Urinary bladder (tissue), 4 donors: Measurements from ENCODE around the gene SEPTIN8. TPM values are rescaled to one million over a fixed set of nuclear protein-coding genes. Genes with fewer than 3 reads are reported as not detected.

Source experiments
- DNase-seq: peaks from one replicate; pipeline ENCODE4 v3.0.0-alpha.2; 2015; ENCODE audit errors: extremely low spot score
- H3K27ac ChIP-seq: one replicate; pipeline ENCODE4 v1.5.1; 2013; ENCODE audit warnings: low read depth, mild to moderate bottlenecking, moderate library complexity
- H3K36me3 ChIP-seq: one replicate; pipeline ENCODE4 v1.6.1; 2013; ENCODE audit warnings: mild to moderate bottlenecking, moderate library complexity; ENCODE audit not compliant: insufficient read depth
- H3K4me1 ChIP-seq: one replicate; pipeline ENCODE4 v1.6.1; 2013; ENCODE audit warnings: mild to moderate bottlenecking, moderate library complexity; ENCODE audit not compliant: insufficient read depth
- H3K4me3 ChIP-seq: one replicate; pipeline ENCODE4 v1.5.1; 2013; ENCODE audit warnings: low read depth, low read length
- WGBS: extraction: QIAGEN DNeasy Blood & Tissue Kit; methylation state at CpG from one replicate; pipeline ENCODE4 v1.1.7; 2013; 5-methylcytosine and 5-hydroxymethylcytosine counted together
- polyA plus RNA-seq: library from polyadenylated mRNA; stranded (reverse); fragments of 200-250 nt; gene quantifications from one replicate; pipeline ENCODE4 v1.2.3, GENCODE V29; 2013
- total RNA-seq: library from RNA; depleted of rRNA; stranded (reverse); fragments of >200 nt; gene quantifications from one replicate; pipeline ENCODE4 v1.2.3, GENCODE V29; 2014
- donor health status: healthy with polysubstance abuse.
- donor health status: healthy.

SEPTIN8 gene, protein sequence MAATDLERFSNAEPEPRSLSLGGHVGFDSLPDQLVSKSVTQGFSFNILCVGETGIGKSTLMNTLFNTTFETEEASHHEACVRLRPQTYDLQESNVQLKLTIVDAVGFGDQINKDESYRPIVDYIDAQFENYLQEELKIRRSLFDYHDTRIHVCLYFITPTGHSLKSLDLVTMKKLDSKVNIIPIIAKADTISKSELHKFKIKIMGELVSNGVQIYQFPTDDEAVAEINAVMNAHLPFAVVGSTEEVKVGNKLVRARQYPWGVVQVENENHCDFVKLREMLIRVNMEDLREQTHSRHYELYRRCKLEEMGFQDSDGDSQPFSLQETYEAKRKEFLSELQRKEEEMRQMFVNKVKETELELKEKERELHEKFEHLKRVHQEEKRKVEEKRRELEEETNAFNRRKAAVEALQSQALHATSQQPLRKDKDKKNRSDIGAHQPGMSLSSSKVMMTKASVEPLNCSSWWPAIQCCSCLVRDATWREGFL
- total RNA-seq (64.8 TPM), polyA plus RNA-seq (28.3 TPM)

DNA sequence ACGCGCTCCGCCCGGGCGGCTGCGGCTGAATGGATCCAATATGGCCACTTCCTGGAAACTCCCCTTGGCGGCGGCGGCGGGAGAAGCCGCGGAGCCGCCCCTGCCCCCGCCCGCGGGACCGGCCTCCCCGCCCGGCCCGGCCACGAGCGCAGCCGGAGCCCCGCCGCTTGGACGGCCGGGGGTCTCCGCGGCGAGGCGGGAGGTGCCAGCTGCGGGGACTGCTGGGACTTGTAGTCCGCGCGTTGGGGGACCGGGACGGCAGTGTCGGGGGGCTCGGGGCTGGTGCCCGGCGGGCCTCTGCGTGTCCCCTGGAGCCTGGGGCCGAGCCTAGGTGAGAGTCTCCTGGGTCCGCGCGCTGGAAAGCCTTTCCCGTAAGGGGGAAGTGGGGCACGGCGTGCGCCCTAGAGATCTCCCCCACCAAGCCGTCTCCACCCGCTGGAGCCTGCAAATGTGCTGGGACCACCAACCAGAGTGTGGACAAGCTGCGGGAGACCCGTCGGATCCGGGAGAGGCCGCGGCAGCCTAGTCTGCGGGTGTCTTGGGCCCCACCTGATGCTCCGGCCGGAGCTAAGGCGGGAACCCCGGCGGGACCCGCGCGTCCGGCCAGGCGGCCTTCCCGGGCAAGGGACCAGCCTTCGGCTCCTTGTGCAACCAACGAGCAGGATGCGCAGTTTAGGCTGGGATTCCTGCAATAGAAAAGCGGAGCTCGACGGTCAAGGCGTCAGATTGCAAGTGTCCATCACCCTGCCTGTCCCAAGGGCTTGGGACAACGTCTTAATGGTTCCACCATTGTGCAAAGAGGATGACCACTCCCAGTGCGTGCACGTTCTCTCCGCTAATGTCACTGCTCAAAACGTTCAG, at the start of gene SEPTIN8:
Gene SEPTIN8 (minus strand): TSS at position 31 of the 861 bp plus-strand sequence. CDS start 102 bp downstream, outside the sequence.
- under 1% methylated on average over 82 of the region's 82 CpGs for WGBS
- Histone ChIP-seq H3K4me3 (peak within 1 kb of the TSS; percentile 97), H3K36me3 (no peaks in the 10 kb centered on the region), H3K27ac (peak within 1 kb of the TSS; percentile 93), H3K4me1 (no peaks in the 10 kb centered on the region)
- no peak for DNase-seq

DNA sequence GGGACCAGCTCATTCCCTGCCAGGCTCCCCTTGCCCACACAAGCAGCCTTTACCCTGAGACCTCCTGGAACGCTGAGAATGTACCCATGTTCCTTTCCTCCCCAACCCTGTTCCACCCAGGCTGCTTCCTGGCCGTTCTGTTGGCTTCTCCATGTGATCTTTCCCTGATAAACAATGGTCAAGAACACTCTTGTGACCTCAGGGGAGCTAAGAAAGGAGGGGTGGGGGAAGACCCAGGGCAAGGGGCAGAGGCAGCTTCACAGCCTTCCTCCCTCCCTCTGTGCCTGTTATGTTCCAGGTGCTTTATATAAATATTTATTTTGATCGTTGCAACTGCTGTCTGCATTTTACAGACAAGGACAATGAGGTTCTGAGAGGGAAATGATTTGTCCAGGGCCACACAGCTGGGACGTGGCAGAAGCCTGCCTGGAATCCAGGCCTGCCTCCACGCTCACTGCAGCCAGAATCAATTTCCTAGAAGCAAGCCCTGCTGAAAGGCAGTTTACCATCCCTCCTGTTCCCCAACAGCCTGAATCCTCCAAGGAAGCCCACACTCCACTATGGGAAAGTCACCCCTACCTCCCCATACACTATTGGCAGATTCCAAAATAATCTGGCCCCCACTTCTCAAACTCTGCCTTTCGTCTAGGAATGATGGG, 49.5 kb upstream of the SEPTIN8 start:
- Histone ChIP-seq H3K36me3 (no peaks in the 10 kb centered on the region), H3K4me1 (no peaks in the 10 kb centered on the region), H3K27ac (peak overlapping the region; percentile 31), H3K4me3 (no peak overlapping the region)
- WGBS: 75% methylated on average over 6 of the region's 6 CpGs
- DNase-seq: no peak

DNA sequence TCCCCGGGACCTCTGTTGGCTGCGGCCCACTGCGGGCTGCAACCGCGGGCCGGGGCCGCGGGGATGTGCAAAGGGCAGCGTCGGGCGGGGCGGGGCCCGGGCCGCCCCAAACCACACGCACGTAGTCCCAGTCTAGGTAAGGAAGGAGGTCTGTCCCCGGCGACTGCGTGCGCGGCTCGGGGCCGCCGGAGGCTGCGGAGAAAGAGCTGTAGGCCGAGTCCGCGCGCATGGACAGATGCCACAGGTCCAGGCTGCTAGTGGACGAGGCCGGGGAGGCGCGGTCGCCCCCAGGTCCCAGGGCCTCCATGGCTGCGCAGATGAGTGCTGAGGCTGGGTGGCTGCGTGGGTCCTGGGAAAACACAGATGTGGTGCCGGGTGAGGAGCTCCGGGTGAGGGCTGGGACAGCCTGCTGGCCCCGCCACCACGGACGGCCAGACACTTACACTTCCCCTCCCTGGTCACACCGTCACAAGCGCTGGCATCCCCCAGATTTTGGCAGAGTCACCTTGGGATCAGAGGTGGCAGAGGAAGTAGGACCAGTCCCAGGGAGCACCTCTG, 48.9 kb upstream of the SEPTIN8 start:
- 48% methylated on average over 43 of the region's 43 CpGs for WGBS
- Histone ChIP-seq H3K27ac (peak overlapping the region; percentile 31), H3K36me3 (no peaks in the 10 kb centered on the region), H3K4me1 (no peaks in the 10 kb centered on the region), H3K4me3 (peak overlapping the region; percentile 4)
- DNase-seq: no peak

DNA sequence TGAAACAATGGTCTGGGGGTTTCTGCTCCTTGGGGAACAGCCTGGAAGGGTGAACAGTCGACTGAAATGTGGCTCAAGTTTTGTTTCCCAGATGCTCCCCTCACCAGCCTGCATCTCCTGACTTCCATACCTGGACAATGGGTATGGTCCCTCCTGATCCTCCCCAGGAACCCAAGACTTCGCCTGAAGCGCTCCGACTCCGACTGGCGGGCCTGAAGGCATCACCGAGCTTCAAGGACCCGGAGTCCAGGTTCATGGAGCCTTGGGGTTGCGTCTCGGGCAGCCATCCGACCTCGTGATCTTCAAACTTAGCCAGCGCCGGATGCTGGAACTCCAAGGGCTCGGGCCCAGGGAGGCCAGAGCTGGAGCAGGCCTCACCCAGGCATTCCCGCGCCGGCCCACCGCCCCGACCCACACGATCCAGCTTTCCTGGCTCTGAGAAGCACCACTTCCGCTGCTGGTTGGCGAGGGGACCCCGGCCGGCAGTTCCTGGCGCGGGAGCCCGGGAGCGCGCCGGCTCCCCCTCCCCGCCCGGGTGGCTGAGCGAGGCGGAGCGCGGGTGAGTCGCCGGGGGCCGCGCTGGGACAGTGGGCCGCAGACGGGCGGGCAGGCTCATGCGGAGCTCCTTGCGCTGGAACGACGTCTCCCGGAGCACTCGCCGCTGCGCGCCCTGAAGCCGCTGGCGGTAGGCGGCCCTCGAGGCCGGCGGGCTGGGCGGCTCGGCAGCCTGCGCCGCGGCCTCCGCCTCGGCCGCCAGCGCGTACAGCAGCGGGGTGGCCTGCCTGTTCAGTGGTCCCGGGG, 48.2 kb upstream of the SEPTIN8 start:
- 55% methylated on average over 71 of the region's 71 CpGs for WGBS
- Histone ChIP-seq H3K36me3 (no peaks in the 10 kb centered on the region), H3K27ac (no peak overlapping the region), H3K4me1 (no peaks in the 10 kb centered on the region), H3K4me3 (peak overlapping the region; percentile 4)
- DNase-seq: no peak

GRCh38 chr5:132824426-132824825, 47.4 kb upstream of the SEPTIN8 start:
- Histone ChIP-seq H3K27ac (no peak overlapping the region), H3K4me1 (no peaks in the 10 kb centered on the region), H3K4me3 (no peak overlapping the region), H3K36me3 (no peaks in the 10 kb centered on the region)
- no peak for DNase-seq
- 94% methylated on average over 3 of the region's 3 CpGs for WGBS

DNA sequence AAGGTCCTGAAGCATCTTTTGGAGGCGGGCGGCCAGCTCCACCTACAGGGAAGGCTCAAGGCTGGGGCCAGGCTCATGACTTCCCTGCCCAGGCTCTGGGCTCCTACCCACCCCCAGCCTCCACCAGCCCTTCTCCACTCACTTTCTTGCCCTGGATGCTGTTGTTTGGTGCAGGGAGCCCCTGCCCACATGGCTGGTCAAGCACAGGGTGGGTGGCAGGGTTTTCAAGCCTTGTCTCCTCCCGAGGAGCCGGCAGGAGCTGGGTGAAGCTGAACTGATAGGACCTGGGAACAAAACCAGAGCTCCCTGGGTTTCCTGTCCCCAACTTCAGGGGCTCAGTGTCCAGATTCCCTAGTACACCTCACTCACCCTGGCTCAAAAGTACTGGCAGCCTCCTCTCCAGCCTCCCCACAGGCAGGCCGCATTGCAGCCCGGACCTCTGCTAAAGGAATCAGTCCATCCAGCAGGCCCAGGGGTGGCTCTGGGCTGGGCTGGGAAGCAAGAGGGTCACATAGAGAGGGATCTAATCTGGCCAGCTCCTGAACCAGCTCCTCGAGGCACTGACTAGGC, 46.5 kb upstream of the SEPTIN8 start:
- no peak for DNase-seq
- no peaks in the 10 kb centered on the region for H3K36me3 ChIP-seq
- no peak overlapping the region for H3K27ac ChIP-seq
- no peaks in the 10 kb centered on the region for H3K4me1 ChIP-seq
- H3K4me3 ChIP-seq: no peak overlapping the region
- WGBS: 91% methylated on average over 7 of the region's 7 CpGs

GRCh38 chr5:132822650-132823480, 45.8 kb upstream of the SEPTIN8 start:
- no peak overlapping the region for H3K27ac ChIP-seq
- DNase-seq: no peak
- H3K4me1 ChIP-seq: no peaks in the 10 kb centered on the region
- WGBS: 32% methylated on average over 68 of the region's 68 CpGs
- peak overlapping the region; percentile 4 for H3K4me3 ChIP-seq
- no peaks in the 10 kb centered on the region for H3K36me3 ChIP-seq

- DNase-seq: no peak
- Histone ChIP-seq H3K27ac (no peak overlapping the region), H3K36me3 (no peaks in the 10 kb centered on the region), H3K4me3 (no peak overlapping the region), H3K4me1 (no peaks in the 10 kb centered on the region)
- WGBS: 73% methylated on average over 1 of the region's 1 CpG
Observed at GRCh38 chr5:132821791-132822190, 44.8 kb upstream of the SEPTIN8 start.

- 86% methylated on average over 3 of the region's 3 CpGs for WGBS
- no peaks in the 10 kb centered on the region for H3K4me1 ChIP-seq
- H3K4me3 ChIP-seq: no peak overlapping the region
- no peaks in the 10 kb centered on the region for H3K36me3 ChIP-seq
- no peak overlapping the region for H3K27ac ChIP-seq
- DNase-seq: no peak
Observed at GRCh38 chr5:132821350-132821749, 44.3 kb upstream of the SEPTIN8 start.

- H3K36me3 ChIP-seq: no peaks in the 10 kb centered on the region
- H3K4me3 ChIP-seq: no peak overlapping the region
- WGBS: 26% methylated on average over 15 of the region's 15 CpGs
- DNase-seq: peak; percentile 75
- H3K27ac ChIP-seq: no peak overlapping the region
- no peaks in the 10 kb centered on the region for H3K4me1 ChIP-seq
Observed at GRCh38 chr5:132820162-132820754, 43.2 kb upstream of the SEPTIN8 start.

GRCh38 chr5:132819468-132819867, 42.4 kb upstream of the SEPTIN8 start:
- DNase-seq: no peak
- no peaks in the 10 kb centered on the region for H3K36me3 ChIP-seq
- no peak overlapping the region for H3K4me3 ChIP-seq
- H3K4me1 ChIP-seq: no peaks in the 10 kb centered on the region
- H3K27ac ChIP-seq: no peak overlapping the region
- 29% methylated on average over 26 of the region's 26 CpGs for WGBS
